COLO668 (cell line): ENCODE results near the gene TCEANC2.
"Not testable (repeated sequence)": the region's sequence is repeated elsewhere in the genome, so short reads cannot be mapped to it uniquely, and the experiment has no call there.

Source experiments
- DNase-seq: peaks from one replicate; lab custom pipeline; 2025; ENCODE audit not compliant: unreplicated experiment; lab: John Stamatoyannopoulos, UW

Gene TCEANC2

DNA sequence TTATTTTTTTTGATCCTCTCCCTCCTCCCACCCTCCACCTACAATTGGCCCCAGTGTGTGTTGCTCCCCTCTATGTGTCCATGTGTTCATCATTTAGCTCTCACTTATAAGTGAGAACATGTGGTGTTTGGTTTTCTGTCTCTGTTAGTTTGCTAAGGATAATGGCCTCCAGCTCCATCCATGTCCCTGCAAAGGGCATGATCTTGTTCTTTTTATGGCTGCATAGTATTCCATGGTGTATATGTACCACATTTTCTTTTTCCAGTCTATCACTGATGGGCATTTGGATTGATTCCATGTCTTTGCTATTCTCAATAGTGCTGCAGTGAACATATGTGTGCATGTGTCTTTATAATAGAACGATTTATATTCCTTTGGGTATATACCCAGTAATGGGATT lies 28.6 kb upstream of the TCEANC2 start:
- not testable (repeated sequence) for DNase-seq

DNA sequence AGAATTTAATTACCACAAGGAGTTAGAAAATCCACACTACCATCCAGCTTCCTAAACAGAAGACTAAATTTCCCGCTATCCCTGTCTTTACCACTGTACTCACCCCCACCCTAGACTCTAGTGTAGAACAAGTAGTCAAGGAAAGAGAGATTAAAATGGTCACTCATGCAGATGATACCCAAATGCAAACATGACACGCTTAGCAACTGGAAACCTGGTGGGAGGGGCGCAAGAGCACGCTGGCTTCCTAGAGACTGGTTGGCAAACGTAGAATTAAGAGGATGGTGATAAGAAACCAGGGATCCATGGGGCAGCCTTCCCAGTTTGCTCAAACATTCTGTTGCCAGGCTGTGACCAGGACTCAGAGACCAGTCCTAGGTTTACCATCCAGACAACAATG lies 25.6 kb upstream of the TCEANC2 start:
- DNase-seq: peak; percentile 74

DNA sequence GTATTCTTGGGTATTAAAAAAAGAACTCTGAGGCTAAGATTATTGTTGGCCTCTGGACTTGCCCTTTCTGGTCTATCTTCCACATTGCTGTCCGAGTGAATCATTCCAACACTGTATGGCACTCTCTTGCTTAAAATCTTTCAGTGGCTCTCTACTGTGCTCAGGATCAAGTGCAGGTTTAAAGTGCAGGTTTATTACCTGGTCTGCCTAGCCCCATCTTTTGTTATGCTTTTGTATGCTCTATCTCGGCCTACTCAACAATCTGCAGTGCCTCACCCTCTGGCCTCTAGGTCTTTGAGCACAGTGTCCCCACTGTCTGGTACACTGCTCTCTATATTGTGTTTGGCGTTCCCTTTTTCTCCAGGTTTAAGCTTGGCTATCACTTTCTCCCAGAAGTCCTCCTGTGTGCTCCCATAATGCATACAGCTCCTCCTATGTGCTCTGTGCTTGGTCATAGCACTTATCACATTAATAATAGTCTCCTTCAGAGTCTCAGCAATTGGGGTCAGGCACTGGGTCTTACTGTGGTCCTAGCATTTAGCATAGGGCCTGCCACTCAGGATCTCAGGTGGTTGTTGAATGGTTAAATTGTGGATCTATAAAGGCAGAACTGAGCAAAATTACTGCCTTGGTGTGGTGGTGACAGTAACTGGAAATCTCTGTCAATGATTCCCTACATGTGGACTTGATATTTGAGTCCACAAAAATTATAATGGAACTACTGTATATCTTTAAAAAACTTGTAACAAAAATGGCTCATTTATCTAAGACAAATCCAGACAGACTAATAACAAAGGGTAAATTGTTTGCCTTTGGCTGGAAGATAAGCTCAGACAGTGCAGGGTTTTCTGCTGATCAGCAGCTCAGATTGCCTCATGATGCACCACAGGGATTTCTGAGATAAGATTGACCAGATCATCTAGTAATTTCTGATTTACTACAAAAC lies 24.8 kb upstream of the TCEANC2 start:
- DNase-seq: no peak

DNA sequence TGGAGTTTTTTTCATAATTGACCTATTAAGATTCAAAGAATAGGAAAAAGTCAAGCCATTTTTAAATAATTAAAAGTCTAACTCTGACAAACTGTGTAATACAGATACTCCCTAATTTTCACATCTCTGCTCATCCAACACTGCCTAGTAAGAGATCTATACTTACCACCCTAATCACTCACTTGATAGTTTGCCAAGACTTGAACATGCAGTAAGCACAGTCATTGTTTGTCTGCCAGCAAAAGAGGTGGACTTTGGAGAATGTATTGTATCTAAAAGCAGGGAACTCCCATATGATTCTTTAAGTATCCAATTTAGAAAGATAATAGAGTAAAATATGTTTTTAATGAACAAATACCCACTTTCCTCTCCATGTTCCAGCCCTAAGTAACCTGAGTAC lies 15.9 kb upstream of the TCEANC2 start:
- no peak for DNase-seq

DNA sequence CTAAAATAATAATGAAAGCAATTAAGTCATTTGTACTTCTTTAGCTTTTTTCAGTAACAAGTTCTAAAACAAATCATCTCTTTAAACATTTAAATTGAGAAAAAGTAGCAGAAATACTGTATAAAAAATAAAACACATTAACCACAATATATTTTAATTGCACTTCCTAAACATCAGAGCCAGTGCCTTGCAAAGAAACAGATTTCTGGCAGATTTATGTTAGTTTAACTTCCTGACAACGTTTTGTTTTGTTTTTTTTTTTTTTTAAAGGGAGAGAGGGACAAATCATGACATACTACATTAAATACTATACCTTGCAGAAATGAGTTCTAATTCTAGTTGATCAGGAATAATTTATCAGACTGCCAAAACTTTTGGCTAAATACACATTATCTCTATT lies 11.6 kb upstream of the TCEANC2 start:
- no peak for DNase-seq

DNA sequence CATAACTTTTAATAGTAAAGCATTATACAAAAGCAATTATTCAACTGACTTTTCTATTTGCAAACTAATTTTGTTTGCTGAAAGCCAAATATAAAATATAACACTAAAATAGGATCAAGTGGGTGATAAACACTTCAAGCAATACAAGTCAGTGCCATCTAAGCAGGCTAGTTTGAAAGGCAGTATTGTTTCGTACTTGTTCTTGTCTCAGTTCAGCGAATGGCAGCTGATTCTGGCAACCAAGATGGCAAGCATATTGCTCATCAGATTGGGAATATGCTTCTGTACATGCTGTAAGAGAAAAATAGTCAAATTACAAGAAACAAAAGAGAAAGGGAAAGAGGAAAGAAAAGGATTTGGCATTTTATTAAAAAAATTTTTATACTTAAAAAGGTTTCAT lies 7.9 kb upstream of the TCEANC2 start:
- no peak for DNase-seq

DNA sequence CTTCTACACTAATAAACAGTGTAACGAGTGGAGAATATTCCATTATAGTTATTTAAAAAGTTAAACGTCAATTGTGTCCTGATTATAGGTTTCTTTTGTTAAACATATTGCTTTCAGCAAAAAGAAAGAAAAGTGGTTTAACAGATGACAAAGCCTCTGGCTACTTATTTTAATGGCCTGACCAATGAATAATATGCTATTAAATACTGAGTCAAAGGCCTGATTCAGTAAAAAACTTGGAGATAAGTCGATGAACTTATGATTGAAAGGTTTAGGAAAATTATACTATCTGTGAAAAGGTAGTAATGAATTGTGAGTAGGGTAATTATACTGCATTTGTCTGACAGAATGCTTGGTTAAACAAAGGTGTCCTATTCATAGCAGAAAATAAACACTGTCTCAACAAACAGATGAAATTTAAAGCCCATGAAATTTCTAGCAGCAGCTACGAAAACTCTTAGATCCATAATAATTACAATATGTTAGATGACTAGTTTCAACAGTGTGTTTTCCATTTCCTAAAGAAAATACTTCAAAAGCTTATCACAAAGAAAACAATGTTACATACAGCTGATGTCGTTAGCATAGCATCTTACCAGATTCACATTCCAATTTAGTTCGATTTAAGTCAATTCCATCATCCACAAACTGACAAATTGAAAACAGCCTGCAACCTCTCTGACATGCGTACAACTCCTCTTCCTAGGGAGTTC lies 6.6 kb upstream of the TCEANC2 start:
- no peak for DNase-seq

DNA sequence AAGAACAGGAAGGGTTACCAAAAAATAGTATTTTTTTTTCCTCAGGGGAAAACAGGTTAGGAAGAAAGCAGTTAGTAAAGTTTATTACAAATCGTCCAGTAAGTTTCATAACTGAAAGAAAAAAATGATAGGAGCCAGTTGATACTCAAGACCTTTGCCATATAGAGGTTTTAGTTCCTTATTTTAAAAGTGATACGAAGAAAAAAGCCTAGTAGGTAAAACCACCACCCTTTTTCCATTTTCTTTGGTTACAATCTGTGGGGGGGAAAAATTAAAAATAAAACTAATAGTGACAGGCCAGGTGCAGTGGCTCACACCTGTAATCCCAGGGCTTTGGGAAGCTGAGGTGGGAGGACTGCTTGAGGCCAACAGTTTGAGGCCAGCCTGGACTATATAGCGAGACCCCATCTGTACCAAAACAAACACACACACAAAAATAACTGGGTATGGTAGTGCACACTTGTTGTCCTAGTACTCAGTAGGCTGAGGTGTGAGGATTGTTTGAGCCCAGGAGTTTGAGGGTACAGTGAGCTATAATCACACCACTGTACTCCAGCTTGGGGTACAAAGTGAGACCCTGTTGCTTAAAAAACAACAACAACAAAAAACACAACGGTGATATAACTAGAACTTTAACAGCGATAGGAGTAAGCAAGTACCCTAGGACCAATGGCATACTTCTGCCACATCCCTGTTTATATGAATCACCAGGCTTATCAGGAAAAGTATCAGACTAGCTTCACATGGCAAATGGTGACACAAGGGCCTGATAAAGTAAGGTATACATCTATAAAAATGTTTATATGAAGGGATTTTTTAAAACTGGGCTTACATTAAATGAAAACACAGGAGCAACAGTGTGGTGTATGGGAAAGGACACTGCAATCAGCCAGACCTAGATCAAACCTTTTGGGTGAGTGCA lies 5.8 kb upstream of the TCEANC2 start:
- DNase-seq: no peak

DNA sequence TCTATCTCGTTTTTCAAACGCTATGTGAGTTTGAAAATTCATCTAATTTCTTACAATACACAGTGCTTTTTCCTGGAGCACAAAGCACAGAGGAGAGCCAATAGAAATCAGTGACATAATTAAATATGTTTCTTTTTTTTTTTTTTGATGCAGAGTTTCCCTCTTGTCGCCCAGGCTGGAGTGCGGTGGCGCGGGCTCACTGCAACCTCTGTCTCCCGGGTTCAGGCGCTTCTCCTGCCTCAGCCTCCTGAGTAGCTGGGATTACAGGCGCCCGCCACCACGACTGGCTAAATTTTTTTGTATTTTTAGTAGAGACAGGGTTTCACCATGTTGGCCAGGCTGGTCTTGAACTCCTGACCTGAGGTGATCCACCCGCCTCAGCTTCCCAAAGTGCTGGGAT lies 3.0 kb upstream of the TCEANC2 start:
- not testable (repeated sequence) for DNase-seq

DNA sequence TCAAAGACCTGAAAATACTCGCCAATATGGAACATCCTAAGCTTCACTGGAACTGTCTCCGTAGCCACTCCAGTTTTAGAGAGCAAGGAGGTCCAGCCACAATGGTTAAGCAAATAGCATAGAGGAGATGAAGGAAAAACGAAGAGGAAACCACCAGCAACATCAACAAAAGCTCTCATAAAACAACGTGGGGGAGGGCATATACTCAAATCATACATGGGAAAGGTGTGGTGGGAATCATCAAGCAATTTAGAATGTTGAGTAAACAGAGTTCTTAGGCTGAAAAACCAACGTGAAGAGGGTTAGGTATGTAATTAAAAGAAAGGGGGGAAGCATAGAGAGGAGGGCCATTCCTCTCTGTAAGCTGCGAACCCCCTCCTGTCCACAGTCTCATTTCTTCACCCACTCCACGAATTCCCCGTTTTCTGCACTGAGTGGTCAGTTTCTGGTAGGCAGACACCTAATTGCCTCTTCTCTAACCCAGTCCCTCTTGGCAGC lies 1.4 kb upstream of the TCEANC2 start:
- no peak for DNase-seq

DNA sequence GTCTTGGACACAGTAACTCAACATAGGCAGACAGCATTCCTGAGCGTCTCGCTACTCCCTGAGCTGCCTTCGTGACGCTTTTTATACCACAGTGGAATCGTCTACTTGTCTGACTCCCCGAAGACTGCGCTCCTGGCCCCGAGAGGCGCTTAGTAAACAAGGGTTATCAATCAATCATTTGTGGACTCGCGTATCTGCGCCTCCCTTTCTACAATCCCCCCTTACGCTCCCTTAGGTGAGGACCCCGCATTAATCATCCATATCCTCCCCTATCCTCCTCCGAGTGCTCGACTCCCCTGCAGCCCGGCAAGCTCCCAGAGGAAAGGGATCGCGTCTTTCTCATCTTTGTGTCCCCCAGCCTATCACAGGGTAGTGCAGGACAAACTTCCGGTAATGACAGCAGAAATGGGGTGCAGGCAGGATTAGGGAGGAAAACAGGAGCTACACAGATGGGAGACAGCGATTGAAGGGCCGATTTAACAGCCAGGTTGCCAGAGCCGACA lies 926 bp upstream of the TCEANC2 start:
- peak; percentile 59 for DNase-seq

DNA sequence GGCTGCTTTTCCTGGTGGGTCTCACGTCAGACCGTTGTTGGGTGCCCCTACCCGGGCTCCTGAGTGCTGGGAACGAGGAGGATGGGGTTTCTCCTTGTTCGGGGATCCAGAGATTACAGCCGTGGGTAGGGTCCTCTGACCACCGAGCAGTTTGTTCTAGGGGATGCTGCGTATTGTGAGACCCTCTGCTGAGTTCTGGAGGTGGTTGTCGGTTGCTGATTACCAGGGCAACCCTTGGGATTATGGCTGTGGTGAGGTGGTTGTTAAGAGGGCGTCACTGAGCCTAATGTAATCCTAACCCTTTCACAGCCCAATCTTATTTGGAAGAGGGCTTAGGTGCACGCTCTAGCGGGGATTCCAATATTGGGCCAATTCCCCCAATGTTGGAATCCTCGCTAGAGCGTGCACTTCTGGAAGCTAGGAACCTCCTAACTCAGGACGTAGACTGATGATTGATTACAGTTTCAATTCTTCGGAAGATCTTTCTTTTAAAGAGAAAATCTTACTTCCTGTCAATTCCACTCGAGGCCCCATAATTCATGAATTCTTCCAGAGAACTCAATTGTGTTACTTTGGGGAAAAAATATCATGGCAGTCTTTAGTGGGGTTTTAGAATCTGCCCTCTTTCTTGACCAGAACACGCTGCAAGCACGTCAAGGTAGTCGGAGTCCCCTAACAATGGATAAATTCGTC lies 483 bp downstream of the TCEANC2 start:
- DNase-seq: peak; percentile 60

DNA sequence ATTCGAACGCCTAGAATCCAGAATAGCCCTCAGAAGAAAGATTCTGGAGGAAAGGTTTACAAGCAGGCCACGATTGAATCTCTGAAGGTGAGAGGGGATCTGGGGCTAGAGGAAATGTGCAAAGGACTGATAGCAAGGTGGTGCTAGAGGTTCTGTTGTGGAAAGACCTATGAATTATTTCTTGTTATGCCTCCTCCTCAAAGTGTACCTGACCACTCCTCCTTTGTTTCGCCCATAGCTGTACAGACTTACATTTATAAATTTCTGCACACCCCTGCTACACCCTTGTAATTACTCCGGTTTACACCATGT lies 986 bp downstream of the TCEANC2 start:
- no peak for DNase-seq

DNA sequence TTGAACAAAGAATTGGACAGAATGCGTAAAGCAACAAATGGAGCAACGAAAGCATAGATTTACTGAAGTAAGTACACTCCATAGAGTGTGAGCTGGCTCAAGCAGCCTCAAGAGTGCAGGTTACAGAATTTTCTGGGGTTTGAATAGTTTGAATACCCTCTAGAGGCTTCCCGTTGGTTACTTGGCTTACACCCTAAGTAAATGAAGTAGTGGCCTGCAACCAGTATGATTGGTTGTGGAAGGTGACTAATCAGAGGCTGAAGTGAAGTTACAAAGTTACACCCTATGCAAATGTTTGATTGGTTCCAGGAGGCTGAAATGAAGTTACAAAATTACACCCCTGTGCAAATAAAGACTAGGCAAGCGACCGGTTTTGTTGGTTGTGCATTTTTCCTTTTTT lies 10.9 kb downstream of the TCEANC2 start:
- no peak for DNase-seq

DNA sequence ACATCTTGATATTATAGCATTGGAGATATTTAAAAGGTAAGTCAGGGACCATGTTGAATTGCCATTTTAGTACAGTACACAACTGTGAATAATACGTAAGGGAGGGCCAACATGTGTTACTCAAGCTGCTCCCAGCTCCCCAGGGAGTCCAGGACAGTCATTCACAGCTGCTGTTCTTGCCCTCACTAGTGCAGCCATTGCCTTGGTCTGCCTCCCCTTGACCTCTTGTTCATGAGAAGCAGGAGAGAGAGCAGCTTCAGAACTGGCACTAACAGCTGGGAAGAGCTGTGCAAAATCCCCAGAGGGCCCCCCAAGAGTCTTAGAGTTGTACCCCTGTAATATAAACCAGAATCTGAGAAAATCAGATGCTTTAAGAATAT lies 16.4 kb downstream of the TCEANC2 start:
- DNase-seq: no peak

DNA sequence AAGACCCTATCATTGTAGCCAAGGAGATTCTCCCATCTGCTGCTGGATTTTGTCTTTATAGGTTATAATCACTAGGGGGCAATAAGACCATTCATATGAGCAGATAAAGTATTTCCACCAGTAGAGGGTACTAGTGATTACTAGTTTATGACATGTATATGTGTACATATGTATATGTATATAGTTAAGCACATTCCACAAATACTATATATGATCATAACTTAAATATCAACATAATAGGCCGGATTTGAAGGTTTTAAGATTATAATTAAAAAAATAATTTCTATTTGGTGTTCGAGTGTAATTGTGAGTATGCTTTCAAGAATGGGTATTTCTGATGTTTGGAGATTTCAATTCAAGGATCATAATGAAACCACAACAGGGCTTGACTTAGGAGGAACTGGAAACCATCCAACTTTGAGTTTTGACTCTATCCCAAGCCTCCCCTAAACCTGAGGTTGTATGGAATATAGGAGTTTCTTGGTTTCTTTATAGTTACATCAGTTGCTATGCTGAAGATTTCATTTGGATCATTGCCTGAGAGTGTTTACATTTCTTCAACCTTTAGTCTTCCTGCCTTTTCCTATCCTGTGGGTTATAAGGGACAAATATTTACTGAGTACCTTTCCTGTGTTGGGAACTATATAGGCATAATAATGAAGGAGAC lies 16.9 kb downstream of the TCEANC2 start:
- no peak for DNase-seq

DNA sequence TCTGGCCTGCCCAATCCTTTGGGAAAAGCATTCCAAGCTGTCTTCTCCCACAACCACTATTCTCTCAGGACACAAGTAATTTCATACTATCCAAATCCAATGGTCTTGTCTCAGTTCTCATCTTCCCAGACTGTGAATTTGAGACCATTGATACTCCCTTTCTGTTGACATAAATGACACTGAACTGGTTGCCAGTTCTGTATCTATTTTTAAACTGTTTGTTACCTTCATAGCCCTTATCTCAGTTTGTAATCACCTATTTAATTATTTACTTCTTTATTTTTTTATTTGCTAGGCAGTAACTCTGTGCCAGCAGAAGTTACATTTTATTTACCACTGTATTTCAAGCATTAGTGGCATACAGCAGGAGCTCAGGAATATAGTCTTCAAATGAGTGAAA lies 24.0 kb downstream of the TCEANC2 start:
- DNase-seq: no peak

DNA sequence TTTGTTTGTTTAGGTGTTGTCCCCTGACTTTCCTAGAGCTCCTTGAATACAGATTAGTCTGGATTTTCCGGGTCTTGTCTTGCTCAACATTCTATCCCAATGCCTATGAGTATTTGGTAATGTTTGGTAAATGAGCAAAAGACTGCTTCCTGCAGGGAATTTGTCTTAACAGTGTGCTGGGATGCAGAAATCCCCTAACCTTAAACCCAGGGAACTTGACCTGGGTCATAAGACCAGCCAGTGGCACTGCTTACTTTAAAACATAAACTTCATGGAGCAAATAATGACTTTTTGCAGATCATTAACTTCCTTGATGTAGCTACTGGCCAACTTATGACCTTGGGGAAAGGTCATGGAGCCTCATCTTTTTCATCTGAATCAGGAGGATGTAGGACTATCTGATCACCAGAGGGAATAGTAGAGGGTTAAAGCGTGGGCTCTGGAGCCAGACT lies 27.2 kb downstream of the TCEANC2 start:
- no peak for DNase-seq

DNA sequence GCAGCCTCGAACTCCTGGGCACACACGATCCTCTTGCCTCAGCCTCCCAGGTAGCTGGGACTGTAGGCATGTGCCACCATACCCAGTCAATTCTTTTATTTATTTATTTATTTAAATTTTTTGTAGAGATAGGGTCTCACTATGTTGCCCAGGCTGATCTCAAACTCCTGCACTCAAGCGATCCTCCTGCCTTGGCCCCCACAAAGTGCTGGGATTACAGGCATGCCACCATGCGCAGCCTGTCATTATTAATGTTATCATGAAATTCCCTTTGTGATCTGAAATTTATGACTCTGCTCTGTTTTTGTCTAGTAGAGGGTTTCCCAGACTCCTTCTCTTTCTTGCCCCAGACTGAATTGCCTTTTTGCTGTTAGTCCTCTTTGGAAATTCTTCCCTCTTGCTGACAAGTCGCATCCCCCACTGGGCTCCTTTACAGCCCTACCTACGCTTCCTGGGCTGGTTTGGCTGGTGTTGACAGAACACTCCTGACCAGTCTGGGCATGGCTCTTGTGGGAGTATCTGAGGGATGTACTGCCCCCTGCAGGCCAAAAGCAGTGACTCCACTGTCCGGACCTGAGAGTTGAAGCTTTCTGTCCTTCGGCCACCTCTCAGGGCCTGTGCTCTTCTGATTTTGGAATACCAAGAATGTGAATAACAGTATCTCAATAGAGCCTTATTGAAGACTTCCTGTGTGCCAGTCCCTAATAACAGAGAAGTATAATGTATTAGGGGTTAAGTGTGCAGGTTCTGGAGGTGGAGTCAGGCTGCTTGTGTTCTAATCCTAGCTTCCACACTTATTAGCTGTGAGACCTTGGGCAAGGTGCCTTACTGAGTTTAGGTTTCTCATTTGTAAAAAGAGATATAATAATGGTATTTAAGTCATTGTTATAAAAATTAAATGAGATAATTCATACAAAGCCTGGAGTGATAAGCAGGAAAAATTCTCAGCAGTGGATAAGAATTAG lies 28.2 kb downstream of the TCEANC2 start:
- peak; percentile 87 for DNase-seq
